ENCODE data around the gene SCUBE3. TPM values are rescaled to one million over a fixed set of nuclear protein-coding genes. Genes with fewer than 3 reads are reported as not detected.

Gene SCUBE3
- total RNA-seq, 1 donor from 2014 or later = 0.25 TPM

DNA sequence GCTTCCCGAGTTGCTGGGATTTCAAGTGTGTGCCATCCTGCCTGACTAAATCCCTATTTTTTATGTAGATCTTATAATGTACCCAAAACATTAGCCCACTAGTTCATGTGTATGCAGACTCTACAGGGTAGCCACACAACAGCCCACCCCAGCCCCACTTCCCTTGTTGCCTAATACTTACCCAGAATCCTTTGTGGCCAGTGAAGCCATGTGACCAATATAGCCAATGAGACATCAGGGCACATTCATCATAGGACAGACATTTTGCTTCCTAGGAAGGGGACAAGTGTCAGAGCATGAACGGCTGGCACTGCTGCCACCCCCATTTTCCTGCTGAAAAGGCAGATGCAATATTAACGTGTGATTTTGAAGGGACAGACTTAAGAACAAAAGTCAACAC lies 36.6 kb upstream of the SCUBE3 start:
- Mint-ChIP-seq H3K9me3 (ENCODE audit: unreplicated experiment) (peaks cover 3% of the 10 kb centered on the region), H3K4me3 (ENCODE audit: unreplicated experiment) (no peak overlapping the region), H3K4me1 (ENCODE audit: low read depth, unreplicated experiment) (peaks cover 3% of the 10 kb centered on the region), H3K27me3 (ENCODE audit: unreplicated experiment) (peaks cover 2% of the 10 kb centered on the region), H3K36me3 (ENCODE audit: unreplicated experiment) (no peaks in the 10 kb centered on the region), H3K27ac (ENCODE audit: unreplicated experiment) (no peak overlapping the region)
- TF ChIP-seq, protein P1, sequence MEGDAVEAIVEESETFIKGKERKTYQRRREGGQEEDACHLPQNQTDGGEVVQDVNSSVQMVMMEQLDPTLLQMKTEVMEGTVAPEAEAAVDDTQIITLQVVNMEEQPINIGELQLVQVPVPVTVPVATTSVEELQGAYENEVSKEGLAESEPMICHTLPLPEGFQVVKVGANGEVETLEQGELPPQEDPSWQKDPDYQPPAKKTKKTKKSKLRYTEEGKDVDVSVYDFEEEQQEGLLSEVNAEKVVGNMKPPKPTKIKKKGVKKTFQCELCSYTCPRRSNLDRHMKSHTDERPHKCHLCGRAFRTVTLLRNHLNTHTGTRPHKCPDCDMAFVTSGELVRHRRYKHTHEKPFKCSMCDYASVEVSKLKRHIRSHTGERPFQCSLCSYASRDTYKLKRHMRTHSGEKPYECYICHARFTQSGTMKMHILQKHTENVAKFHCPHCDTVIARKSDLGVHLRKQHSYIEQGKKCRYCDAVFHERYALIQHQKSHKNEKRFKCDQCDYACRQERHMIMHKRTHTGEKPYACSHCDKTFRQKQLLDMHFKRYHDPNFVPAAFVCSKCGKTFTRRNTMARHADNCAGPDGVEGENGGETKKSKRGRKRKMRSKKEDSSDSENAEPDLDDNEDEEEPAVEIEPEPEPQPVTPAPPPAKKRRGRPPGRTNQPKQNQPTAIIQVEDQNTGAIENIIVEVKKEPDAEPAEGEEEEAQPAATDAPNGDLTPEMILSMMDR (IDR thresholded peaks at IDR 0.05; ENCODE audit: partially characterized antibody, unreplicated experiment) = no peak
- DNase-seq = no peak

DNA sequence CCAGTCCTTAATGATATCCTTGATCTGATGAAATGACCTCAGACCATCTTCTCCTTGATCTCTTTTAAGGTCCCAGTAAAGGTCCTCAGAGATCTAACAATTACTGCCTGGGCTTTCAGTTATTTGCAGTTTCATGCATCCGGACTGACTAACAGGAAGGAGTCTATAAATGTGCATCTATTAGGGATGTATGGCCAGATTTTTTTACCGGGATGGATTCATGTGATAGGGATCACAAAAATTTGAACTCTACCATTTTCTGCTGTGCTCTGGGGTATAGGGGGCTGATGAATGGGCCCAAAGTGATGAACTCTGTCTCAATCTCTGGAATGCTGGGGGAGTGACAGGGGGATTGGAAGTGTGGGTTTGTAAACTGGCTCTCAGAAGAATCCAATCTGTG lies 36.2 kb upstream of the SCUBE3 start:
- Mint-ChIP-seq H3K36me3 (ENCODE audit: unreplicated experiment) (no peaks in the 10 kb centered on the region), H3K4me1 (ENCODE audit: low read depth, unreplicated experiment) (peaks cover 3% of the 10 kb centered on the region), H3K27ac (ENCODE audit: unreplicated experiment) (no peak overlapping the region), H3K27me3 (ENCODE audit: unreplicated experiment) (peaks cover 1% of the 10 kb centered on the region), H3K4me3 (ENCODE audit: unreplicated experiment) (no peak overlapping the region), H3K9me3 (ENCODE audit: unreplicated experiment) (peaks cover 3% of the 10 kb centered on the region)
- TF ChIP-seq, protein P1 (IDR thresholded peaks at IDR 0.05; ENCODE audit: partially characterized antibody, unreplicated experiment) = no peak
- no peak for DNase-seq

DNA sequence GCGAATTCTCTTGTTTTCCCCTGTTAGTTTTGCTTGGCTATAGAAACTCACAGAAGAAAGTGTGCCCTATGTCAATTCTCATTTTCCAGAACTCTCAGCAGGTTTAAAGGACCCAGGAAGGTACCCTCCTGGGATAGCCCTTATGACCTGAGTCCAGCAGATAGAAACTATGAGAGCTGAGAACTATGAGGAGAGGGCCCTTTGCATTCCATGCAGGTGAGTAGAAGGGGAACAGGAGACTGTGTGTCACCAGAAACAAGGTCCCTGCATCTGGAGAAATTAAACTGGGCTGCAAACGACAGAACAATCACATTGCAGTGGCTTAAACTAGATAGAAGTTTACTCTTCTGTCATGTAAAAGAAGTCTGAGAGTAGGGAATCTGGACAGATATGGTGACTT lies 35.7 kb upstream of the SCUBE3 start:
- Mint-ChIP-seq H3K4me1 (ENCODE audit: low read depth, unreplicated experiment) (peaks cover 3% of the 10 kb centered on the region), H3K27me3 (ENCODE audit: unreplicated experiment) (peaks cover 1% of the 10 kb centered on the region), H3K4me3 (ENCODE audit: unreplicated experiment) (no peak overlapping the region), H3K36me3 (ENCODE audit: unreplicated experiment) (no peaks in the 10 kb centered on the region), H3K9me3 (ENCODE audit: unreplicated experiment) (peaks cover 3% of the 10 kb centered on the region), H3K27ac (ENCODE audit: unreplicated experiment) (no peak overlapping the region)
- TF ChIP-seq, protein P1 (IDR thresholded peaks at IDR 0.05; ENCODE audit: partially characterized antibody, unreplicated experiment) = no peak
- no peak for DNase-seq

DNA sequence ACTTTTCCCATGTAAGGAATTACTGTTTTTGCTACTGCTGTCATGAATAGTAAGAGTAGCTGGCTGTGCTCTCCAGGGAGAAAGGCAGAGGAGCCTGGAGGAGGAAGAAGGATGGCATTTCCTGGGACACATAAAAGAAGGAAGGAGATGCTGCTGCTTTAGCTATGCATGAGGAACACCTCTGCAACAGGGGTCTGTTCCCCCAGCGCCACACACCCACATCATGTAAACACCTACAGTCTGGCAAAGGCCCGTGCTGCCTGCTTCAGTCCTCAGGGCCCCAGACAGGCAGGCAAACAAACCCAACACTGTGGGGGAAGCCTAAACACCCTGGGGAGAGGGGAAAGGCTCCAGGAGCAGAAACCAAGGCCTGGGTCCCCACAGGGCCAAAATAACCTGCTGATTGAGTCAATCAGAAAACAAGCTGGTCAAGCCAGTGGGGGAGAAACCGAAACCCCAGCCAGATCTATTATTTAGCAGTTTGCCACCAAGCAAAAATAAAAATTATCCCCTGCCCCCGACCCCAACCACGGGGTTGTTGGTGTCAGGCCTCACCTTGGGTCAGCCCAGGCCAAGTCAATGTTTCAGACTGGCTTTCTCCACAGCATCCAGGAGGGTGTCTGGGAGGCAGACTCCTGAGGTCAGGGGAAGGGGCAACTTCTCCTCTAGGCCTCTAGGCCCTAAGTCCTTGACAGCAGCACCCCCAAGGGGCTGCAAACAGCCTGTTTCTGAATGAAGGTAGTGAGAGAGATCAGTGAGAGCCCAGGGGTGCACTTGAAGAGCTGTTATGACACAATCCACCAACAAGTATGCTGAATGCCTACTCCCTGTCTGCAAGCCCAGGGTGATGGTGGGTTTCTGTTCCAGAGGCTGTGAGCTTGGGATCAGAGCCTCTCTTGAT lies 34.6 kb upstream of the SCUBE3 start:
- peaks cover 3% of the 10 kb centered on the region for H3K9me3 Mint-ChIP-seq (ENCODE audit: unreplicated experiment)
- H3K4me1 Mint-ChIP-seq (ENCODE audit: low read depth, unreplicated experiment) = peaks cover 3% of the 10 kb centered on the region
- TF ChIP-seq, protein P1 (IDR thresholded peaks at IDR 0.05; ENCODE audit: partially characterized antibody, unreplicated experiment) = no peak
- DNase-seq = no peak
- H3K27ac Mint-ChIP-seq (ENCODE audit: unreplicated experiment) = no peak overlapping the region
- H3K4me3 Mint-ChIP-seq (ENCODE audit: unreplicated experiment) = no peak overlapping the region
- no peaks in the 10 kb centered on the region for H3K27me3 Mint-ChIP-seq (ENCODE audit: unreplicated experiment)
- no peaks in the 10 kb centered on the region for H3K36me3 Mint-ChIP-seq (ENCODE audit: unreplicated experiment)

DNA sequence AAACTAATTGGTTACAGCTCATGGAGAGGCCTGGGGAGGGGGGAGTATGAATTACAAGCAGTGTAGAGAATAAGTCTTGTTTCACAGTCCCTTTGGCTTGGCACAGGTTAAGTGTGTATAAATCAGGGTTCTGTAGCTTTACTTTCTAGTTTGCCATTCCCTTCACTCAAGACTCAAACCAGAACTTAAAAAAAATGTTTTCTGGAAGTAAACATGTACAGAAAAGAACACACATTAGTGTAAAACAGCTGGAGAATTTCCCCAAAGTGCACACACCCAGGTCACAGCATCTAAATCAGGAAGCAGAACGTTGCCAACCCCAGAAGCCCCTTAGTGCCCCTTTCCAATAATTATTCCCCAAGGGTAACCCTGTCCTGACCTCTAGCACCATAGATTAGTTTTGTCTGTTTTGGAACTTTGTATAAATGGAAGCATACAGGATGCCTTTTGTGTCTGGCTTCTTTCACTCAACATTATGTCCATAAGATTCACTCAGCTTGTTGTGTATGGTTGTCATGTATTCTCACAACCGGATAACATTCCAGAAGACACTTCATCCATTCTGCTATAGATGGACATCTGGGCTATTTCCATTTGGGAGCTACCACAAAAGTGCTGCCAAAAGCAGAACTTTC lies 33.7 kb upstream of the SCUBE3 start:
- TF ChIP-seq, protein P1 (IDR thresholded peaks at IDR 0.05; ENCODE audit: partially characterized antibody, unreplicated experiment) = no peak
- H3K9me3 Mint-ChIP-seq (ENCODE audit: unreplicated experiment) = peaks cover 3% of the 10 kb centered on the region
- no peak for DNase-seq
- H3K27ac Mint-ChIP-seq (ENCODE audit: unreplicated experiment) = no peak overlapping the region
- H3K27me3 Mint-ChIP-seq (ENCODE audit: unreplicated experiment) = no peaks in the 10 kb centered on the region
- H3K36me3 Mint-ChIP-seq (ENCODE audit: unreplicated experiment) = no peaks in the 10 kb centered on the region
- H3K4me1 Mint-ChIP-seq (ENCODE audit: low read depth, unreplicated experiment) = peaks cover 3% of the 10 kb centered on the region
- H3K4me3 Mint-ChIP-seq (ENCODE audit: unreplicated experiment) = no peak overlapping the region
